ENCODE measurements around the gene ZBTB14.

ZBTB14 gene

GRCh38 chr18:5295231-5295920 is at the start of gene ZBTB14:
Gene ZBTB14 (minus strand): TSS chr18:5295726. CDS start chr18:5293246, 2,480 bp downstream.
- Histone ChIP-seq H3K4me3 (peak within 1 kb of the TSS; percentile 76), H3K4me1 (peaks cover 21% of the 10 kb centered on the region)
- TF ChIP-seq Cebpa-rat (IDR thresholded peaks at IDR 0.05): no peak

GRCh38 chr18:5339202-5339834 is 43.8 kb upstream of the ZBTB14 start:
- Histone ChIP-seq H3K9ac (no peak overlapping the region), H3K4me1 (no peaks in the 10 kb centered on the region), H3K27me3 (no peaks in the 10 kb centered on the region), H4K20me1 (no peaks in the 10 kb centered on the region), H3K27ac (no peak overlapping the region), H3K4me2 (no peak overlapping the region), H3K9me3 (no peaks in the 10 kb centered on the region), H3K4me3 (no peak overlapping the region), H3K36me3 (no peaks in the 10 kb centered on the region)
- TF ChIP-seq Cebpa-rat (IDR thresholded peaks at IDR 0.05): no peak

More at GRCh38 chr18:5295231-5295920, at the start of gene ZBTB14:
- H3K36me3 ChIP-seq: peaks cover 25% of the 10 kb centered on the region
- peak within 1 kb of the TSS; percentile 97 for H3K27ac ChIP-seq
- H3K27me3 ChIP-seq: no peaks in the 10 kb centered on the region
- no peaks in the 10 kb centered on the region for H3K9me3 ChIP-seq
- peak within 1 kb of the TSS; percentile 92 for H3K4me2 ChIP-seq
- H3K9ac ChIP-seq: peak within 1 kb of the TSS; percentile 94
- no peaks in the 10 kb centered on the region for H4K20me1 ChIP-seq

- no peaks in the 10 kb centered on the region for H3K27me3 ChIP-seq
- H3K27ac ChIP-seq: no peak overlapping the region
- H3K9me3 ChIP-seq: no peaks in the 10 kb centered on the region
- H3K4me2 ChIP-seq: no peak overlapping the region
- H4K20me1 ChIP-seq: no peaks in the 10 kb centered on the region
- H3K9ac ChIP-seq: no peak overlapping the region
- H3K4me1 ChIP-seq: no peaks in the 10 kb centered on the region
- no peaks in the 10 kb centered on the region for H3K36me3 ChIP-seq
- H3K4me3 ChIP-seq: no peak overlapping the region
- TF ChIP-seq Cebpa-rat (IDR thresholded peaks at IDR 0.05): no peak
These were observed 39.0 kb upstream of the ZBTB14 start for GRCh38 chr18:5334456-5335075.

- no peak overlapping the region for H3K27ac ChIP-seq
- no peaks in the 10 kb centered on the region for H3K4me1 ChIP-seq
- H3K4me2 ChIP-seq: no peak overlapping the region
- H3K9me3 ChIP-seq: no peaks in the 10 kb centered on the region
- no peaks in the 10 kb centered on the region for H3K27me3 ChIP-seq
- no peak overlapping the region for H3K4me3 ChIP-seq
- TF ChIP-seq Cebpa-rat (IDR thresholded peaks at IDR 0.05): no peak
- H4K20me1 ChIP-seq: no peaks in the 10 kb centered on the region
- H3K9ac ChIP-seq: no peak overlapping the region
- H3K36me3 ChIP-seq: no peaks in the 10 kb centered on the region
These were observed 22.7 kb upstream of the ZBTB14 start for GRCh38 chr18:5318061-5318700.

GRCh38 chr18:5317186-5317585 is 21.7 kb upstream of the ZBTB14 start:
- Histone ChIP-seq H3K9ac (no peak overlapping the region), H3K36me3 (no peaks in the 10 kb centered on the region), H3K27ac (no peak overlapping the region), H3K4me3 (no peak overlapping the region), H3K4me2 (no peak overlapping the region), H3K9me3 (no peaks in the 10 kb centered on the region), H3K27me3 (no peaks in the 10 kb centered on the region), H4K20me1 (no peaks in the 10 kb centered on the region), H3K4me1 (no peaks in the 10 kb centered on the region)
- TF ChIP-seq Cebpa-rat (IDR thresholded peaks at IDR 0.05): no peak

GRCh38 chr18:5315838-5316237 is 20.3 kb upstream of the ZBTB14 start:
- Histone ChIP-seq H3K9me3 (no peaks in the 10 kb centered on the region), H4K20me1 (no peaks in the 10 kb centered on the region), H3K36me3 (no peaks in the 10 kb centered on the region), H3K9ac (no peak overlapping the region), H3K4me1 (no peaks in the 10 kb centered on the region), H3K4me2 (no peak overlapping the region), H3K27ac (no peak overlapping the region), H3K4me3 (no peak overlapping the region), H3K27me3 (no peaks in the 10 kb centered on the region)
- no peak for TF ChIP-seq Cebpa-rat (IDR thresholded peaks at IDR 0.05)

GRCh38 chr18:5311301-5311989 is 15.9 kb upstream of the ZBTB14 start:
- Histone ChIP-seq H3K9ac (no peak overlapping the region), H3K4me2 (no peak overlapping the region)

GRCh38 chr18:5309888-5310470 is 14.5 kb upstream of the ZBTB14 start:
- Histone ChIP-seq H3K4me1 (peaks cover 10% of the 10 kb centered on the region), H4K20me1 (no peaks in the 10 kb centered on the region), H3K4me3 (peak overlapping the region; percentile 34; the same call in 1 of the 2 replicates), H3K9me3 (no peaks in the 10 kb centered on the region), H3K4me2 (peak overlapping the region; percentile 73), H3K27me3 (no peaks in the 10 kb centered on the region), H3K27ac (peak overlapping the region; percentile 1), H3K36me3 (no peaks in the 10 kb centered on the region), H3K9ac (no peak overlapping the region)
- no peak for TF ChIP-seq Cebpa-rat (IDR thresholded peaks at IDR 0.05)

More at GRCh38 chr18:5311301-5311989, 15.9 kb upstream of the ZBTB14 start:
- Histone ChIP-seq H3K4me3 (no peak overlapping the region), H3K36me3 (no peaks in the 10 kb centered on the region), H3K9me3 (no peaks in the 10 kb centered on the region), H4K20me1 (no peaks in the 10 kb centered on the region), H3K4me1 (peaks cover 10% of the 10 kb centered on the region), H3K27me3 (no peaks in the 10 kb centered on the region), H3K27ac (no peak overlapping the region)
- no peak for TF ChIP-seq Cebpa-rat (IDR thresholded peaks at IDR 0.05)

GRCh38 chr18:5305835-5306234 is 10.3 kb upstream of the ZBTB14 start:
- H3K36me3 ChIP-seq: no peaks in the 10 kb centered on the region
- no peak overlapping the region for H3K4me3 ChIP-seq
- H3K4me2 ChIP-seq: no peak overlapping the region
- no peaks in the 10 kb centered on the region for H4K20me1 ChIP-seq
- H3K27ac ChIP-seq: no peak overlapping the region
- no peak for TF ChIP-seq Cebpa-rat (IDR thresholded peaks at IDR 0.05)
- H3K4me1 ChIP-seq: peaks cover 10% of the 10 kb centered on the region
- H3K27me3 ChIP-seq: no peaks in the 10 kb centered on the region
- H3K9ac ChIP-seq: no peak overlapping the region
- H3K9me3 ChIP-seq: no peaks in the 10 kb centered on the region
